Keratinocyte (primary cell): ENCODE measurements around the gene COL13A1. TPM values are rescaled to one million over a fixed set of nuclear protein-coding genes. Genes with fewer than 3 reads are reported as not detected.

Source experiments
- DNase-seq: peaks from one replicate; pipeline ENCODE4 v3.0.0-alpha.2; 2011; ENCODE audit warnings: low read depth, missing footprints, low spot score
- FAIRE-seq: peaks from 2 replicates; lab custom pipeline; 2011; peaks lifted over from hg19 to GRCh38; lab: Jason Lieb, UNC
- H2AFZ ChIP-seq: 2 replicates; pipeline ENCODE4 v1.6.0; 2012; ENCODE audit warnings: low read length, control low read depth, inconsistent platforms; ENCODE audit not compliant: control insufficient read depth
- H3K27ac ChIP-seq: 2 replicates; pipeline ENCODE4 v1.5.1; 2011; ENCODE audit warnings: low read length; ENCODE audit not compliant: control insufficient read depth, insufficient read depth
- H3K27me3 ChIP-seq: 3 replicates; pipeline ENCODE4 v1.6.0; 2011; ENCODE audit warnings: low read length; ENCODE audit not compliant: control insufficient read depth, insufficient read depth; ENCODE audit errors: extremely low read depth
- H3K36me3 ChIP-seq, 2 experiments: 2 replicates in 1 of 2; 3 replicates in 1 of 2; pipeline ENCODE4 v1.5.1; 2011; ENCODE audit warnings: low read length in 2 of 2, mild to moderate bottlenecking in 1 of 2; ENCODE audit not compliant: control insufficient read depth in 2 of 2, insufficient read depth in 2 of 2; ENCODE audit errors: extremely low read depth in 1 of 2
- H3K4me1 ChIP-seq: 3 replicates; pipeline ENCODE4 v1.5.1; 2011; ENCODE audit warnings: low read length; ENCODE audit not compliant: control insufficient read depth, insufficient read depth; ENCODE audit errors: extremely low read depth
- H3K4me2 ChIP-seq: 3 replicates; pipeline ENCODE4 v1.6.0; 2011; ENCODE audit warnings: low read depth, low read length; ENCODE audit not compliant: control insufficient read depth, insufficient read depth; ENCODE audit errors: extremely low read depth
- H3K4me3 ChIP-seq, 3 experiments: fragments of 200-600 bp in 1 of 3; sonication (generic) in 1 of 3; 2 replicates in 2 of 3; 3 replicates in 1 of 3; pipeline ENCODE4 v1.5.1; 2011 to 2016; ENCODE audit warnings: low read length in 3 of 3, mild to moderate bottlenecking in 3 of 3, control low read depth in 2 of 3, inconsistent platforms in 1 of 3, low read depth in 1 of 3, mixed read lengths in 1 of 3, mixed run types in 1 of 3, moderate library complexity in 1 of 3; ENCODE audit not compliant: control insufficient read depth in 2 of 3, insufficient read depth in 2 of 3; ENCODE audit errors: extremely low read depth in 1 of 3
- H3K79me2 ChIP-seq: 2 replicates; pipeline ENCODE4 v1.6.0; 2012; ENCODE audit warnings: low read length; ENCODE audit not compliant: control insufficient read depth, insufficient read depth
- H3K9ac ChIP-seq: 3 replicates; pipeline ENCODE4 v1.6.0; 2011; ENCODE audit warnings: low read length; ENCODE audit not compliant: control insufficient read depth, insufficient read depth; ENCODE audit errors: extremely low read depth
- H3K9me1 ChIP-seq: 3 replicates; pipeline ENCODE4 v1.6.0; 2011; ENCODE audit warnings: low read length; ENCODE audit not compliant: control insufficient read depth, insufficient read depth; ENCODE audit errors: extremely low read depth
- H3K9me3 ChIP-seq: 2 replicates; pipeline ENCODE4 v1.5.1; 2012; ENCODE audit warnings: low read depth, low read length; ENCODE audit not compliant: control insufficient read depth
- H4K20me1 ChIP-seq: 3 replicates; pipeline ENCODE4 v1.6.0; 2011; ENCODE audit warnings: low read length; ENCODE audit not compliant: control insufficient read depth, insufficient read depth; ENCODE audit errors: extremely low read depth
- CTCF ChIP-seq, 3 experiments: IDR thresholded peaks in 1 of 3; conservative IDR thresholded peaks in 1 of 3; optimal IDR thresholded peaks in 1 of 3; 2 replicates in 2 of 3; 3 replicates in 1 of 3; pipeline versions ENCODE3 to v1.5.1; 2011; ENCODE audit warnings: low read length in 3 of 3, mild to moderate bottlenecking in 3 of 3, moderate library complexity in 2 of 3, control low read depth in 1 of 3, inconsistent platforms in 1 of 3; ENCODE audit not compliant: insufficient read depth in 2 of 3; ENCODE audit errors: extremely low read depth in 1 of 3
- EZH2 ChIP-seq: IDR thresholded peaks from one replicate; pipeline ENCODE4 v1.6.1; 2012; ENCODE audit warnings: inconsistent platforms, mild to moderate bottlenecking, low read length, moderate library complexity
- dilution Hi-C: fragments of 300-500 bp; cut with MboI; formaldehyde crosslinking; loops from one replicate; pipeline ENCODE4 v1.7.0; 2020; ENCODE audit warnings: low sequenced_read_pairs; ENCODE audit not compliant: extremely low pct_ligation_motif_present
- polyA plus RNA-seq, 5 experiments: library from polyadenylated mRNA; depleted of rRNA in 3 of 5; stranded (reverse) in 3 of 5; stranded (forward) in 1 of 5; unstranded in 1 of 5; fragments of >200 nt; gene quantifications; 1 replicate in 1 of 5; 2 replicates in 3 of 5; 3 replicates in 1 of 5; pipeline versions ENCODE4 v1.2.1 to v1.2.3, GENCODE V29; 2011 to 2012; ENCODE audit warnings: missing spikeins in 2 of 5, low read depth in 1 of 5, low replicate concordance in 1 of 5

The COL13A1 gene
- polyA plus RNA-seq, 1 donor (not counting 4 experiments of a cell fraction or from before 2014, with no cell fraction given): 1.5 TPM

- no peaks in the 10 kb centered on the region for H3K36me3 ChIP-seq
- peak overlapping the region; percentile 85 for H3K27ac ChIP-seq
- no peak overlapping the region for H2AFZ ChIP-seq
- no peaks in the 10 kb centered on the region for H3K27me3 ChIP-seq
- peaks cover 75% of the 10 kb centered on the region for H3K4me1 ChIP-seq
- FAIRE-seq: peak; percentile 88
- dilution Hi-C loops: no loop called here
- H3K9me3 ChIP-seq: no peaks in the 10 kb centered on the region
- no peak for DNase-seq
- H4K20me1 ChIP-seq: no peaks in the 10 kb centered on the region
- peak overlapping the region; percentile 64 for H3K4me2 ChIP-seq
- no peaks in the 10 kb centered on the region for H3K79me2 ChIP-seq
- no peaks in the 10 kb centered on the region for H3K9me1 ChIP-seq
- no peak overlapping the region for H3K4me3 ChIP-seq
- H3K9ac ChIP-seq: peak overlapping the region; percentile 39
- TF ChIP-seq EZH2: no peak
- no peak for TF ChIP-seq CTCF (optimal IDR thresholded peaks at IDR 0.05 in 1 of 3, IDR thresholded peaks at IDR 0.05 in 1 of 3, conservative IDR thresholded peaks at IDR 0.05 in 1 of 3; ENCODE audit: extremely low read depth in 1 of 3, insufficient read depth in 2 of 3, low read length in 3 of 3)
Observed at GRCh38 chr10:69863580-69863979, 61.9 kb downstream of the COL13A1 start.

- Histone ChIP-seq H3K4me3 (no peak overlapping the region), H3K9ac (peak overlapping the region; percentile 39), H3K27ac (peak overlapping the region; percentile 85), H4K20me1 (no peaks in the 10 kb centered on the region), H3K9me1 (no peaks in the 10 kb centered on the region), H3K4me2 (peak overlapping the region; percentile 64), H3K36me3 (no peaks in the 10 kb centered on the region), H3K79me2 (no peaks in the 10 kb centered on the region), H3K4me1 (peaks cover 83% of the 10 kb centered on the region), H2AFZ (no peak overlapping the region), H3K27me3 (no peaks in the 10 kb centered on the region), H3K9me3 (no peaks in the 10 kb centered on the region)
- dilution Hi-C loops: no loop called here
- FAIRE-seq (peak; percentile 85), DNase-seq (peak; percentile 80)
- no peak for TF ChIP-seq CTCF (optimal IDR thresholded peaks at IDR 0.05 in 1 of 3, IDR thresholded peaks at IDR 0.05 in 1 of 3, conservative IDR thresholded peaks at IDR 0.05 in 1 of 3; ENCODE audit: extremely low read depth in 1 of 3, insufficient read depth in 2 of 3, low read length in 3 of 3)
- TF ChIP-seq EZH2: no peak
Observed at GRCh38 chr10:69864321-69864720, 62.6 kb downstream of the COL13A1 start.
